HG03139 (cell line): ENCODE results near the gene POLDIP2.
A peak's percentile ranks its signal among the peaks of the same experiment; 100 is the strongest.

ENCODE experiments used
- ATAC-seq: cut with Tn5 transposase; IDR thresholded peaks from one replicate; pipeline ENCODE4 v1.9.1; 2021; ENCODE audit not compliant: unreplicated experiment

The POLDIP2 gene

GRCh38 chr17:28318759-28319597 is 38.3 kb downstream of the POLDIP2 start, which contains the start of gene TMEM97:
Gene TMEM97 (plus strand): TSS chr17:28319200. CDS start chr17:28319240, 40 bp downstream.
- ATAC-seq: peak; percentile 90

GRCh38 chr17:28317966-28318758 is 39.2 kb downstream of the POLDIP2 start:
- no peak for ATAC-seq

DNA sequence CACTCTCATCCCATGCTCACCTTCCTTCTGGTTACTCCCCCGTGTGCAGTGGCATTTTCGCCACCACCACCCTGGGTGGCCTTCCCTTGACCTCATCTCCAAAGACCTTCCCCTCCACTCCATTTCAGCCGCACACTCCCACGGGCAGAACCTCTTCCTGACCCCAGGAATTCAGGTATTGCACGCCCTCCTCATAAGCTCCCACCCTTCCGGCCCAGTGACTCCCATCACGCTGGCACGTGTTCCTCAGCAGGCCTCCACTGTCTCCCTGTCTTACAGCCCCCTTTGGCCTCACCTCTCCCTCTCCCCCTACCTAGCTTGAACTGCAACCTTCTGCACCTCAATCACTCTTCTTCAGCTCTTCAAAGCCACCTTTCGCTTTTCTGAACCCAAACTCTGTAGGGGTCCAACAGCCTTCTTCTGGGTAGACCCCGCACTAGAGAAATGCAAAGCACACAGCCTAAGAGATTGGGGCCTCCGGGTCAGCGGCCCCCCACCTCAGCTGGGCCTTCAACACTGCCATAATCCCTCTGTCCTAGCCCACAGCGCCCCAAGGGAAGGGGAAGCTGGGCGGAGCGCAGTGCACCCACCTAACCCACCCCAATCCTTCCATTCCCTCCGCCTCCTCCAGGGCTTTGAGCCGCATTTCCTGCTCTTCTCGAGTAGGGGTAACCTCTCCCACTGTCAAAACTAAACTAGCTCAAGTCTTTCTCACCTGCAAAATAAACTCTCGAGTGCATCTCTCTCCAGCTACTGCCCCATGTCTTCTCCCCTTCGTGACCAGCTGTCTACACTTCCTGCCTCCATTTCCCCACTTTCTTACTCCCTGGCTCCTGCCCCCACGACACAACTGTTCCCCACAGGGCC is 40.0 kb downstream of the POLDIP2 start:
- no peak for ATAC-seq

- ATAC-seq: no peak
These were observed 41.3 kb downstream of the POLDIP2 start for GRCh38 chr17:28315846-28316705.

GRCh38 chr17:28313841-28314240 is 43.5 kb downstream of the POLDIP2 start:
- ATAC-seq: no peak

DNA sequence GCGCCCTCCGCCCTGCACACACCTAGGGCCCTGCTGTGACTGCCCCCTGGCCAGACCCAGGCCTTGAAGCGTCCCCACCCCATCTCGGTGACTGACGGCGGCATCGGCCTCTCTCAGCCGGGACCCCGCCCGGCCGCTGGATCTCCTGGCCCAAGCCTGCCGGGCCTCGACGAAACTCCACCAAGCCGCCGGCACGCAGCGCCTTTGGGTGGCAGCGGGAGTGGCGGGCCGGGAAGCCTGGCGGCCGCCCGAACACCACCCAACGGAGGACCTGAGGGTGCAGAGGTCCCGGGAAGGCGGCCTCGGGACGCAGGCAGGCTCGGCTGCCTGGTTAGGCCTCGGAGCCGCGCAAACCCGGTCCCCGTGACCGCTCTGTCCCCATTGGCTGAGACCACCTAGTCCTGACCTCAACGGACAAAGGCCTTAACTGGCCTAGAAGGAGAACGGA is 50.3 kb downstream of the POLDIP2 start:
- ATAC-seq: no peak

DNA sequence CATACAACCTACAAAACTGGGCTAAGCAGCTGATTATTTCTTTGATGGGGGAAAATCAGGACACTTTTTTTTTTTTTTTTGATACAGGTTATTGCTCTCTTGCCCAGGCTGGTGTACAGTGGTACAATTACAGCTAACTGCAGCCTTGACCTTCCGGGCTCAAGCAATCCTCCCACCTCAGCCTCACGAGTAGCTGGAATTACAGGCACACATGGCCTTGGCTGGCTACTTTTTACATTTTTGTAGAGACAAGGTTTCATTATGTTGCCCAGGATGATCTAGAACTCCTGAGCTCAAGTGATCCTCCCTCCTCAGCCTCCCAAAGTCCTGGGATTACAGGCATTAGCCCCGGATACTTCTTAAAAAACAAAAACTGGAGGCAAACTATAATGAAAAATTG is 58.9 kb downstream of the POLDIP2 start:
- no peak for ATAC-seq
